Activated CD8-positive, alpha-beta memory T cell treated with anti-CD3 and anti-CD28 coated beads, Interleukin-2, amount 50 U/mL, for 4 hours (primary cell): ENCODE measurements around the gene EPS8L3.
A peak's percentile ranks its signal among the peaks of the same experiment; 100 is the strongest.
"Not testable (repeated sequence)": the region's sequence is repeated elsewhere in the genome, so short reads cannot be mapped to it uniquely, and the experiment has no call there.

Experiments used
- DNase-seq: peaks from one replicate; pipeline ENCODE4 v3.0.0-alpha.2; 2020

EPS8L3 gene

DNA sequence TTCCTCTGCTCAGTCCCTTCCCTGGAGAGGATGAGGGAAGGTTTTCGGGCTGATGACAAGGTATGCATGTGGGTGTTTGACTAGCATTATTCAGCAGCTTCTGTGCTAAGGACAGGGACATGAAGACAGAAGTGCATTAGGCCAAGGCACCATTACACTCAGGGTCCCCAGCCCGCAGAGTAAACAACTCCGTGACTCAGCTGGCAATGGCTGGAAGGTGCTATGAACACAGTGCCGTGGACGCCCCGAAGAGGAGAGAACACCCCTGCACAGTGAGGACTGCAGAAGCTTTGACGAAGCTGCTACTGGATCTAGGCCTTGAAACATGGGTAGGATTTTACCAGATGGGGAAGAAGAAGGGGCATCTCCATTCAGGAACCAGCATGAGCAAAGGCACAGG is 13.7 kb upstream of the EPS8L3 start:
- no peak for DNase-seq

DNA sequence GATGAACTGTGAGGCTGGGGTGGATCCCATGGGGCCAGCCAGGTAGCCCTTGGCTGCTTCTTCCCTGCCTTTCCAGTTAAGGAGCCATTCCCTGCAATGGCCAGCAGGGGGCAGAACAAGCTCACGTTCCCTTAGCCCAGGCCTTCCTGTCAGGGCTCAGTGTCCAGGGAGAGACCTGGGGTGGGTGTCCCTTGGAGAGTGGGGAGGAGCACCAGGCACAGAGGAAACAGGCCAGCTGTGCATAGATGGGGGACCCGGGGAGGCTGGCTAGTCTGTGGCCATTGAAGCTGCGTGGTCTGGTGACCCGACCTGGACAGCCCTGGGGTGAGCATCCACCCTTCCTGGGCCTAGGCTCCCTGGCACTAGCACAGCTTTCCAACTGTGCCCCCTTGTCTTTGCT is 13.2 kb upstream of the EPS8L3 start:
- DNase-seq: peak; percentile 75

DNA sequence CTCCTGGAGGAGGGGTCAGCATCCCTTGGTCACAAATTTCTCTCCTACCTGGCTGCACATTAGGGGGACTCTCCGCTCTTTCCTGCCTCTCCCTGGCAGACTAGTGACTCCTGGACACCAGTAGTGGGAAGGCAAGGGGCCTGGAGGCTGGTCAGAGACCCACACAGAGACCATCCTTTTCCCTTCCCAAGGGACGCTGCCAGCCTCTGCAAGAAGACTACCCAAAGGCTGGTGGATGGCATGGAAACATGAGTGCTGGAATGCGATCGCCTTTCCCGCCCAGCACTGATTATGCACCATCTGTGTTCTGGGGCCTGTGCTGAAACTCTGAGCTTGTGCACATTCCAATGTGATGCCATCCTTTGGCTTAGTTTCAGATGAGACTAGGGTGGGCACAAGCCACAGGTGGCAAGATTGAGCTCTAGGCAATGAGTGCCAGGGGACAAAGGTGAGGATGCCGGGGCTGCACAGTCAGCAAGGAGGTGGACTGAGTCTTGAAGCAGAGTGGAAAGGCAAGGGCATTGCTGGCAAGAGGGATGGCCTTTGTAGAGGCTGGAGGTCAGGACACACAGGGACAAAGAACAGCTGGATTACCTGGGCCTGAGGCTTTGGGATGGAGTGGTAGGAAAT is 12.6 kb upstream of the EPS8L3 start:
- no peak for DNase-seq

DNA sequence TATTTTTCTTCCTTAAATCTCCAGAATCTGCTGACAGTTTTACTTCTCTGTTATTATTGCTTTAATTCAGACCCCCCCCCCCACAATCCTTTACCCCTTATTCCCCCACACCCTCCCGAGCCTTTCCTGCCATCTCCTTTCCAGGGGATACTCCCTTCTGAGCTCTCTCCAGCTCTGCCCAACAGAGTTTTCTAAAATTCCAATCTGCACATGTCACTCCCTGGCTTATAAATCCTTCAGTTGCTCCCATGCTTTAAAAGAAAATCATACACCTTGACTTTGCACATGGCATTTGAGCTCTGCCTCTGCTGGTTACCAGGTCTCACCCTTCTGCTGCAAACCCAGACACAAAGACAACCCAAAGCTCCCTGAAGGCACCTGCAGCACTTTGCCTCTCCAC is 11.7 kb upstream of the EPS8L3 start:
- no peak for DNase-seq

DNA sequence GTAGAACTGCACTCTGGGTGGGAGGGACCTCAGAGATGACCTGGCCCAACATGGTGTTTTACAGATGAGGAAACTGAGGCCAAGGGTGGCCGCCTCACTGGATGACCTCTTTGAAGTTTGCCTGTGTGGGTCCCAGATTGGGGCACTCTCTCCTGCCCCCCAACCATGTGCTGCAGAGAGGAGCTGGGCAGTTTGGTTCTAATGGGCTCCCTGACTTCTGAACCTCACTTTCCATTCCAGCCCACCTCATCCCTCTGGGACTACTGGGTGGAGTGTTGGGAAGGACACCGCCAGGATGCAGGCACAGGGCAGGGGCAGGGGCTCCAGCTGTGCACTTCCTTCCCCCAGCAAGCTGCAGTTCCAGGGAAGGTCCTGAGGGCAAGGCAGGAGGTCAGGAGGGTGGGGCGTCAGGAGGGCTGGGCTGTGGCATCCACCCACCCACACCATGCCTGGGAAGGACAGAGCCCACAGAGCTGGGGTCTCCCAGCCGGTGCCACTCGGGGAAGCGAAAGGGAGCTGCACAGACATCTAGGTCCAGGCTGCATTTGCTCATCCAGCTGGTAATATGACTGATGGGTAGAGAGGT is 10.3 kb upstream of the EPS8L3 start:
- DNase-seq: no peak

DNA sequence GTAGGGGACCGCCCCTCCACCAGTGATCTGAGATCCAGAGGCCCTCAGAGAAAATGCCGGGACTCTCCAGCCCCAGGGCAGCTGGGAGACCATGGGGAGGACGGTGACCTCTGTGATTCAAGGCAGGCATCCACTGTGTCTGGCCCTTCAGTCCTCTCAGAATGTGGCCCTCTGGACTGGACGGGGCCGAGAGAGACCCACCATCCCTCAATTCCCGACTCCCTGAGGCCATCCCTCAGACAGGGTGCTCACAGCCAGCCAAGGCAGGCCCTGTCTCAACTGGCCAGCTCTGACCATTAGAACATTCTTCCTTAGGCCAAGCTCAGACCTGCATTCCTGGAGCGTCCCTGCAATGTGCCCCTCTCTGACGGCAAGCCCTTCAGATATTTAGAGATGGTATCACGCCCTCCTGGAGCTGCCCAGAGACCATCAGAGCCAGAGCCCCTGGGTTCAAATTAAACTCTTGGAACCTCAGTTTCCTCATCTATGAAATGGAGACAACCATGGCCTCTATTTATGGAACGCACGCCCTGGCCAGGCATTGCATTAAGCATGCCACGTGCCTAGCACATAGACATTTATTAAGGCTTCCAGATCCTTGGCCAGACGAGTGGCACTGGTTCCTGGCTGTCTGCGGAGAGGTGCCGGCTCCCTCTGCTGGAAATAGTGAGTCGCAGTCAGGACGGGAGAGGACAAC is 9.6 kb upstream of the EPS8L3 start:
- peak; percentile 52 for DNase-seq

DNA sequence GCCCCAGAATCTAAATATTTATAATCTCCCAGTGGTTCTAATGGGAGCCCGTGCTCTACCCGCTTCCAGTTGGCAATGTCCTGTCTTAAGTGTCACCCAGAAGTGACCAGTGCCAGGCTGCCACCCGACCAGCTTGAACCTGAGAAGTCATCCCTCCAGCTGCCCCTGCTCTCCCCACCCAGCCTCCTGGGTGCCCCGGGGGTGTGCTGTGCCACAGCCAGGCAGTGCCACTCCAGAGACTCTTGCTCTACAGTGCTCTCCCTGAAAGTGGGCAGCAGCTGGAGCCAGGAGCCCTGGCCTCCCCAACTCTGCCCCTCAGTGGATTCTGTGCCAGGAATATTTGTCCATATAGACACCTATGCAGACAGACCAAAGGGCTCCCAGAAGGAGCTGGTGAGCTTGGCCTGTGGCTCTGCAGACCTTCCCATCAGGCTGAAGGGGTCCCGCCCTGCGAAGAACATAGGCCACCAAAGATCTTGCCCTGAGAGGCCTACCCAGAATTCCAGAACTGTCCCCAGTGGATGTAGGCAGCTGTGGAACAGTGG is 9.0 kb upstream of the EPS8L3 start:
- DNase-seq: no peak

DNA sequence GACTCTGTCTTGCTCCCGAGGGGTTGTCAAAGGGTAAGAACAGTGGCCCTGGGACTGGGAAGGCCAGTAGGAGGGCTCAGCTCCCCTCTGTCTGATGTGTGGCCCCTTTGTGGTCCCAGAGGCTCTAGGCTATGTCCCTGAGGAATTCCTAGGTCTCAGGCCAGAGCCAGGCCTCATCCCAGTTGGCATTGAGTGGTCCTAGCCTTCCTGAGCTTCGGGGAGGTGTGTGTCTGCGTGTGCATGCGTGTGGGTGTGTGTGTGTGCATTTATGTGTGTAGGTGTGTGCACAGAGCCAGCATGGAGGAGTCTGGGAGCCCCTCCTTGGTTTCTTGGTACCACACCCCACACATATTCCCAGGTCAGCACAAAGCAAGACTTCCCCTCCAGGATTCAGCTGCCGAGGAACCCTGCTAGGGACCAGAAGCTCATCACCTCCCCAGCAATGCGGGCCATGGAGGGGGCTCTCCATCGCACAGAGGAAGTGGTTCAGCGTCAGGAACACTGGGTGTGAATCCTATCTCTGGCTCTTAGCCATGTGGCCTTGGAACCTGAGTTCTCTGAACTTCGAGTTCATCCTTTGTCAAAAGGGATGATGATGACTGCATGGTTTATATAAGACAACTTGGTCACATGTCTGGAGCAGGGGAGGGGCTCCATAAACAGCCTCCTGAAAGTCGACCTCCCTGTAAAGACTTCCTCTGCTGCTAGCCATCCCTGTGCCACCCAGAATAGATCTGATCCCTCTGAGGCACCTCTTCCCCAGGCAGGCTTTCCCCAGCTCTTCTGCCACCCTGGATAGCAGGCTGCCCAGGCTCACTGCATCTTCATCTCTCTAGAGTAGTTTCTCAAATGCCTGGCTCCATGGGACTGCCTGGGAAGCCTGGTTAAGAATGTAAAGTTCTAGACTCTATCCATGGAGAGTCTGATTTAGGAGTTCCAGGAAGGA is 8.3 kb upstream of the EPS8L3 start:
- DNase-seq: no peak

DNA sequence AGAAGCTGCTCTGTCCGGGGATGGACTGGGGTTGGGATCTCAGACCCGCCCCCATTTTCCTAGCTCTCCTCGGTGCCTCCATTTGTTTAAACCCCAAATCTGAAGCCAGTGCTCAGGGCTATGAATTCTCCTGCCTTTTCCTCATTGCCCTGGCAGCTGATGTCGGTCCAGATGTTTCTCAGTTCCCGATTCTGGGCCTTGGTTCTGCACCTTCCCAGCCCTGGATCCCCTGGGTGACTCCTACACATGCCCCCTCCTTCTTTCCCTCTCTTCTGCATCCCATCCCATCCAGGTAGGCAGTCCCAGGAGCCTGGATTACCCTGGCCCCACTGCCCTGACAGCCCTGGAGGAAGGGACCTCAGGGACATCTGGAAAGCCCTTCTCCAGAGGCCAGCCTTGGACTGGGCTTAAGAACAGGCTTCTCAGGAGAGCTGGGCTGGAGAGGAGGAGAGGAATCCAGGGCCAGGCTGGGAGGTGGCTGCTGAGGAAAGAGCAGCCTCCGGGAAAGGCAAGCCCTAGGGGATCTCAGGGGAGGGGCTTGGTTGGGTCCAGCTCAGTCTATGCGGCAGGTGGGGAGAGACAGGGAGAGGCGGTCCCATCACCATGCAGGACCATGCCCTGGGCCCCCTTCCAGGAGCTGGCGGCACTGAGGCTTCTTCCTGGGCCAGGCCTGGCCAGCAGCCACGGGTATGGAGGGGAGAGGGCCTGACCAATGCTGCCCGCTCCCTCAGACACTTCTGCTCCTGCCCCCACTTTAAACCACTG is 6.8 kb upstream of the EPS8L3 start:
- DNase-seq: no peak

DNA sequence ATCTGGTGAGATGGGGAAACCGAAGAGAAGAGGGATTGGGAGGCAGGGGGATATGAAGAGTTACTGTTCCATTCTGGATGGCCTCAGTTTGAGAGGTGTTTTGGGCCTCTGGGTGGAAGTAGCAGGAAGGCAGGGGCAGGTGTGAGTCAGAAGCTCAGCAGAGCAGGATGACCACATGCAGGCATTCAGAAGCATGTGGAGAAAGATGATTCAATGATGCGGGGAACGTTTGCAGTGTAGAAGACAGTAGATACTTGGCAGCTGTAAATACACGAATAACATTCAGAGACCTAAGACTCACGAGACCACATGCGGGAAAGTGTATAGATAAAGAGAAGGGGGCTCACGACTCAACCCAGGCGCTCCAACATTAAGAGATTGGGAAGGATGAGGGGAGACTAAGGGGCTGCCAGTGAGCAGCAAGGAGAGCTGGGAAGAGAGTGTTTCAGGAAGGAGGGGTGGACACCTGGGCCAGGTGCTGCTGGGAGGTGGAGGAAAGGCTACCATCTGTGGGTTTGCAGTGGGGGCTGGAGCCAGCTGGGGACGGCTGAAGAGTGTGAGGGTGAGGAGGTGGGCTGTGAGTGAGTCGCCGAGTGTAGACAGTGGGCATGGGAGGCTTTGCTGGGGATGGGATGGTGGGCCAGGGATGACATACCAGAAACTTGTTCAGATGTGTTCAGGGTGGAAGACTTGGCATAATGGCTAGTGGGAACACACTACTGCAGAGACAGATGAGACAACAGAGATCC is 5.8 kb upstream of the EPS8L3 start:
- peak; percentile 2 for DNase-seq

DNA sequence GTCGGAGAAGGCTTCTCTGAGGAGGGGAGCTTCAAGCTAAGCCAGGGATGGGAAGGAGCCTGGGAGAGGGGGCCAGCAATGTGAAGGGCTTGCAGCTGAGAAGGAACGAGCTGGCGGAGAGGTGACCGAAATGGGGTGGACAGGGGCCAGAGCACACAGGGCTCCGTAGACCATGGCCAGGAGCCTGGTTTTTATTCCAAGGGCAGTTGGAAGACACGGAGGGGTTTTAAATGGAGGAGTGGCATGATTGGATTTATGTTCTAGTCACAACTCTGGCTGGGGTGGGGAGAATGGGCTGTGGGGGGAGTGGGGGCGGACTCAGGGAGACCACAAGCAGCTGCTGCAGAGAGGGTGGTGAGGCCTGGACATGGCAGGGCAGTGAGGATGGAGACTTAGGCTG is 5.1 kb upstream of the EPS8L3 start:
- DNase-seq: peak; percentile 8

DNA sequence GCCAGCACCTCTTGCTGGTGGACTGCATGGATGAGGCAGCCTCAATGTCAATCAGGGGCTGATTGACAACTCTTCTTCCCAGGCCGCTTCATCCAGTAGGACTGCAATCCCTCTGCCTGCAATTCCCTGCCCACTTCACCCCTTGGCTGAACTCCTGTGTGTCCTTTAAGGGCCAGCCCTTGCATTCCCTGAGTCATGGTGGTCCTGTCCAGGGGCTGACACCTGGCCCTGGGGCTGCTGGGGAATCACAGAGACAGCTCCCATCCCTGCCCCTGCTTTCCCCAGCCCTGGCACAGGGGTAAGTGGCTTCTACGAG is 4.6 kb upstream of the EPS8L3 start:
- peak; percentile 4 for DNase-seq

DNA sequence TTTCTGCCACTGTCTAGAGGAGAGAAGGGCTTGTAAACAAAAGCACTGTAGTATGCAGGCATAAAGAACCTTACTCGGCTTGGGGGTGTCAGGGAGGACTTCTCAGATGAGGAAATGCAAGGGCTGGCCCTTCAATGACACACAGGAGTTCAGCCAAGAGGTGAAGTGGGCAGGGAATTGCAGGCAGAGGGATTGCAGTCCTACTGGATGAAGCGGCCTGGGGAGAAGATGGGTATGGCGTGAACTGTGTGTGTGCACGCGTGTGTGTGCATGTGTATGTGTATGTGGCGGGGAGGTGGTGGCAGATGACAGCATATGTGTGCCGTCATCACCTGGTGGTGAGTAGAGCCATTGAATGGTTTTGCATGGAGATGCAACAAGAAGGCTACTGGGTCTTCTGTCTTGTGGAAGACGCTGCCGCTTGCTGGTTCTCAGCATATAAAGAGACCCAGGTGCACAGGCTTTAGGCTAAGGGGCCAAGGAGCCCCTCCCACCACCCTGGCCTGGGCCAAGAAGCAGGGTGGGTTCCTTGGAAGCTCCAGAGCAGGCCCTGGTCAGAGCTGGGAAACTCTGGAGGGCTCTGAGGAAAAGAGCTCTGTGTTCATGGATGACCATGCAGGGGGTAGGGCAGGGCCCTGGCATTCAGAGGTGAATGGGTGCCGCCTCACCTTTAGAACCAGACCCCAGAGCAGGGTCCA is 4.1 kb upstream of the EPS8L3 start:
- peak; percentile 9 for DNase-seq

DNA sequence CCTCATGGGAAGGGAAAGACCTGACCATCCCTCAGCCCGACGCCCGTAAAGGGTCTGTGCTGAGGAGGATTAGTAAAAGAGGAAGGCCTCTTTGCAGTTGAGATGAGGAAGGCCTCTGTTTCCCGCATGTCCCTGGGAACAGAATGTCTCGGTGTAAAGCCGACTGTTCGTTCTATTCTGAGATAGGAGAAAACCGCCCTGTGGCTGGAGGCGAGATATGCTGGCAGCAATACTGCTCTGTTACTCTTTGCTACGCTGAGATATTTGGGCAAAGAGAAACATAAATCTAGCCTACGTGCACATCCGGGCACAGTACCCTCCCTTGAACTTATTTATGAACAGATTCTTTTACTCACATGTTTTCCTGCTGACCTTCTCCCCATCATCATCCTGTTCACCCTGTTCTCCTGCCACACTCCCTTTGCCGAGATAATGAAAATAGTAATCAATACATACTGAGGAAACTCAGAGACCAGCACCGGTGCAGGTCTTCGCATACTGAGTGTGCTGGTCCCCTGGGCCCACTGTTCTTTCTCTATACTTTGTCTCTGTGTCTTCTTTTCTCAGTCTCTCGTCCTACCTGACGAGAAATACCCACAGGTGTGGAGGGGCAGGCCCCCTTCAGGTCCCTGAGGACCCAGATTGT is 3.4 kb upstream of the EPS8L3 start:
- not testable (repeated sequence) for DNase-seq

DNA sequence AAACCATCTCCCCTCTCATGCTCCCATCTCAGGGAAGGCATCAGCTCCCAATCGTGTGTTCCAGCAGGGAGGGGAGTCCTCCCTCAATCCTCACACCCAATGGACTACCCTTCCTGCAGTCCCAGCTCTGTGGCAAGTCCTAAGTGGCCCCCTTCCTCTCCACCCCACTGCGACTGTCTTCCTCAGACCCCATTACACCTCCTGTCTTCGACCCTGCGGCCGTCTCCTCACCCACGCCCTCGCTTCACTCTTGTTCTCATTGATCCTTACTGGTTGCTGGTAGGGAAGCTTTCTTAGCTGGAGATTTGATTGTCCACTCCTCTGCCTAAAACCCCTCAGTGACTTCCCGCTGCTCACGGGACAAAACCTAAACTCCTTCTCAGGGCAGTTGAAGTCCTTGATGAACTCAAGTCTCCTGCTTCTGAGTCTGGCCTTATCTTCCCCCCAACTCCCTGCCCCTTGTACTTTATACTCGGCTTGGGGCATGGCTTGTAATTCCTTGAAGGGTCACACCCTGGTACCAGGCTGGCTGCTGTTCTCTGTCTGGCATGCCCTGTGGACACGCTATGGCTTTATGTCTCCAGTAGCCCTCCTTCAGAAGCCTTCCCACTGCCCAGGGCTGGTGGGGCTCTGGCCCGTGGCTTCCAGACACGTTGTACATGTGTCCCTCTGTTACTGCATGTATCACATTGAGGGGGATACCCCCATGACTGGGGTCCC is 2.3 kb upstream of the EPS8L3 start:
- peak; percentile 4 for DNase-seq

DNA sequence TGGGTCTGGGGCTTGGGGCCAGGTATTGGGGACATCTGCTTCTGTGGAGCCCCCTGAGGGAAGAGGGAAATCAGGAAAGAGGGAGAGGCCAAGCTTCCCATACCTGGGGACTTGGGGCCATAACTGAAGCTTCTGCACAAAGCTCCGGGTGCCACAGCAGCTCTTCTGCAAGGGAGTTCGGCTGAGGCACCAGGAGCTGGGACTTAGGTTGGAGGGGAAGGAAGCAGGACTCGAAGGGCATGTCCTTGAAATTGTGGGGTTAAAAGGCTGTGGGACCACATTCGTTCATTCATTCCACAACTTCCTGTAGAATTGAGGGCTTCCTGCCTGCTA is 1.7 kb upstream of the EPS8L3 start:
- peak; percentile 10 for DNase-seq

DNA sequence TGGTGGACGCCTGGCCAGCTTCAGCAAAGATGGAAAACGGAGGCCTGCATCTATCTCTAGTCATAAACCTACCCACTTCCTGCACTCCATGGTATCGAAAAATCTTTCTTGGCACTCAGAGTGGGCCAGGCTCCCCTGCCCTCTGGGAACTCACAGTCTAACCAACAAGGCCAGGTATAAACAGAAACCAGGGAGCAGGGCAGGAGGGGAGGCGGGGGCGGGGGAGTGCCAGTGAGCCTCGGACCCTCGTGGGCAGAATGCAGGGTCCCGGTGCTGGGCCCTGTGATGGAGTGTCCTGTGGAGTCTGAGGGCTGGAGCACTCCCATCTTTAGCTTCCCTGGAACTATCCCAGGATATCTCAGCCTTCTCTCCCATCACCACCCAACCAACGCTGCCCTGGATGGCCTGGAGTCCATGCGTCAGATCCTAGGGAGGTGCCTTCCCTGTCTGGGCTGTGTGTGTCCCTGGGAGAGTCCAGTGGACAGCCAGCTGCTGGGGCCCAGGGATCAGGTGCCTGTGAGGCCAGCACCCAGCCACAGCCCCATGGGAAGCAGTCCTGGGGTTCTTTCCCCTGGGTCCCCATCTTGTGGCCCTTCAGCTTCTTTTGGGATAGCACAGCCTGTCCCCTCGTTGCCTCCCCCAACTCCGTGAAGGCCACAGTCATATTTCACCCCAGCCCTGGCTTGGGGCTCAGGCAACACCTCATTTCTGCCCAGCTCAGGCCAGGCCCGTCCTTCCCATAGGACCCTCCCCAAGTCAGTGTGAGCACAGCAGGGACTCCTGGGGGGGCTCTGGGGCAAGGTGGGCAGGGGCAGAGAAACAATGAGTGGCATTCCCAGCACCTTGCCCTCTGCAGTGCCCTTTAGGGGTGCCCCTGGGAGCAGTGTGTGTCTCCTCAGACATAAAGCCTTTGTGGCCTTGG is 1.1 kb upstream of the EPS8L3 start:
- peak; percentile 9 for DNase-seq

DNA sequence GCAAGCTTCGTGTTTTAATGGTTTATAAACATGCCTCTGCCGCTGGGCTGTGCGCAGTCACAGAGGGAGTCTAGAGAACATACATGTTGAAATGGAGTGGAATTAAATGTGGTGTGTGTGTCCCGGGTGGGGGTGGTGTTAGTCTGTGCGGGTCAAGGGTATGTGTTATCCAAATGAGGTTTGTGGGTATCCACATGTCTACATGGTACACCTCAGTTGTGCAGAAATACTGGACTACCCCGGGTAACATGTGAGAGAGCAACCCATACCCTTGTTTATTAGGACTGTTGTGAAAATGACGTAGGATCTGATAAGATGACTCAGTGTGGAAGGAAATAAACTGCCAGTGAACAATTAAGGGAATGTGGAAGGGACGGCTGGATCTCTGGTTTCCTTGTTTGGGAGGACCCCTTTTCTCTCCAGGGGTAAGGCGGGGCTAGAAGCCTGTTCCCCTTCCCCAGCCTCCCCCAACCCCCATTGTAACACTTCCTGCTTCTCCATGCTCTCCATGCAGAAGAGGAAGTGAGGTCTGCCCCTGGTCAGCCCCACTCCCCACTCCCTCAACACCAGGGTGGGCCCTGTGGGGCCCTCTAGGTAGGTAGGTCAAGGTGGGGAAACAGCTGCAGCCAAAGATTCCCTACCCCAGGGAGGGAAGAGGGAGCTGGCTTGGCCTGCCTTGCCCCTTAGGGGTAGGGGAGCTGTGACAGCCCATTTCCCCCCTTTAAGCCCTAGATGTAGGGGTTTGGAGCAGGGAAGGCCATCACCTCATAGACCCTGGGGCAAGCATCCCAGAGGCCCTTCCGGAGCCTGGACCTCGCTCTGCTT is 690 bp downstream of the EPS8L3 start:
- peak; percentile 5 for DNase-seq
